Thoracic aorta (tissue), 2 donors: ENCODE data around the gene HOXB6. TPM values are rescaled to one million over a fixed set of nuclear protein-coding genes. Genes with fewer than 3 reads are reported as not detected.

Experiments used
- ATAC-seq: fragments of 150-250 bp; one replicate; pipeline ENCODE4 v1.8.0; 2017; ENCODE audit warnings: low read depth; ENCODE audit not compliant: insufficient number of reproducible peaks, low FRiP score
- DNase-seq: peaks from one replicate; pipeline ENCODE4 v3.0.0-alpha.2; 2020; ENCODE audit warnings: low spot score
- H3K27ac ChIP-seq, 2 donors: fragments of 200-600 bp; sonication (generic); 1 replicate in 1 of 2; 2 replicates in 1 of 2; pipeline ENCODE4 v1.5.1; 2016; ENCODE audit warnings: mild to moderate bottlenecking in 2 of 2, moderate library complexity in 2 of 2
- H3K27me3 ChIP-seq: fragments of 200-600 bp; sonication (generic); replicated peaks from 2 replicates; pipeline ENCODE4 v1.6.0; 2016; ENCODE audit warnings: mild to moderate bottlenecking; ENCODE audit not compliant: insufficient read depth
- H3K36me3 ChIP-seq: fragments of 200-600 bp; sonication (generic); one replicate; pipeline ENCODE4 v1.5.1; 2016
- H3K4me1 ChIP-seq, 2 donors: fragments of 200-600 bp; sonication (generic); 1 replicate in 1 of 2; 2 replicates in 1 of 2; pipeline versions ENCODE4 v1.5.1 to v1.6.0; 2016; ENCODE audit warnings: low read depth in 2 of 2, mild to moderate bottlenecking in 1 of 2; ENCODE audit not compliant: control insufficient read depth in 1 of 2
- H3K4me3 ChIP-seq: fragments of 200-600 bp; sonication (generic); 2 replicates; pipeline ENCODE4 v1.5.1; 2016; ENCODE audit warnings: mild to moderate bottlenecking
- H3K9me3 ChIP-seq: fragments of 200-600 bp; sonication (generic); 2 replicates; pipeline ENCODE4 v1.5.1; 2016
- total RNA-seq, 2 donors: library from RNA; depleted of rRNA; stranded (reverse); fragments of >200 nt; gene quantifications; one replicate each; pipeline versions ENCODE4 v1.1.0 to v1.2.3, GENCODE V29; 2016
- TF ChIP-seq, protein P1 (sequence below): fragments of 200-600 bp; sonication (generic); IDR thresholded peaks from one replicate; pipeline ENCODE4 v1.5.1; 2019; ENCODE audit warnings: antibody characterized with exemption

Gene HOXB6
- total RNA-seq, 2 donors from 2014 or later, result 4.2 to 9.9 TPM

DNA sequence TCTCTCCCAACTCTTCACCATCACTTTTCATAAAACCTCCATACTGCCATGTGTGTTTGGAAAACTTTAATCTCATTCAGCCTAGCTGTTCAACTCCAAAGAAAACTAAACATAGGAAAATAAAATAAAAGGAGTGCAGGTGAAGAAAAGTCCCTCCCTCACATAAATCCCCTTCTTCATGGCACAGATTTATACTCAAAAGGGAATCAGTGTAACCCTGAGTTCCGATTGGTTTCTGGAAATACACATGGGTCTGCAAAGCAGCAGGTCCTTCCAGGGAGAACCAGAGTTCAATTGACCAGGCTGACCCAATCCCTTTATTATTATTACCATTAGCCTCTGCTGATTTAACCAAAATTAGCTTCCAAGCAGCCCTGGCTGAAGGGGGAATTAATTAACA is 51.0 kb downstream of the HOXB6 start:
- ATAC-seq (no peak), DNase-seq (no peak)
- peak overlapping the region; percentile 84 for H3K4me3 ChIP-seq
- H3K4me1 ChIP-seq, result peaks cover 43 to 72% of the 10 kb centered on the region in 2 donors
- TF ChIP-seq, protein P1, sequence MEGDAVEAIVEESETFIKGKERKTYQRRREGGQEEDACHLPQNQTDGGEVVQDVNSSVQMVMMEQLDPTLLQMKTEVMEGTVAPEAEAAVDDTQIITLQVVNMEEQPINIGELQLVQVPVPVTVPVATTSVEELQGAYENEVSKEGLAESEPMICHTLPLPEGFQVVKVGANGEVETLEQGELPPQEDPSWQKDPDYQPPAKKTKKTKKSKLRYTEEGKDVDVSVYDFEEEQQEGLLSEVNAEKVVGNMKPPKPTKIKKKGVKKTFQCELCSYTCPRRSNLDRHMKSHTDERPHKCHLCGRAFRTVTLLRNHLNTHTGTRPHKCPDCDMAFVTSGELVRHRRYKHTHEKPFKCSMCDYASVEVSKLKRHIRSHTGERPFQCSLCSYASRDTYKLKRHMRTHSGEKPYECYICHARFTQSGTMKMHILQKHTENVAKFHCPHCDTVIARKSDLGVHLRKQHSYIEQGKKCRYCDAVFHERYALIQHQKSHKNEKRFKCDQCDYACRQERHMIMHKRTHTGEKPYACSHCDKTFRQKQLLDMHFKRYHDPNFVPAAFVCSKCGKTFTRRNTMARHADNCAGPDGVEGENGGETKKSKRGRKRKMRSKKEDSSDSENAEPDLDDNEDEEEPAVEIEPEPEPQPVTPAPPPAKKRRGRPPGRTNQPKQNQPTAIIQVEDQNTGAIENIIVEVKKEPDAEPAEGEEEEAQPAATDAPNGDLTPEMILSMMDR, result no peak
- H3K27ac ChIP-seq, result peak overlapping the region; percentile 91 to 96
- peaks cover 9% of the 10 kb centered on the region for H3K36me3 ChIP-seq
- H3K9me3 ChIP-seq, result no peaks in the 10 kb centered on the region
- H3K27me3 ChIP-seq, result no peaks in the 10 kb centered on the region

GRCh38 chr17:48553190-48553547 is 51.6 kb downstream of the HOXB6 start:
- Histone ChIP-seq H3K36me3 (peaks cover 9% of the 10 kb centered on the region), H3K4me3 (peak overlapping the region; percentile 84), H3K27ac (peak overlapping the region; percentile 91 to 96), H3K9me3 (no peaks in the 10 kb centered on the region), H3K27me3 (no peaks in the 10 kb centered on the region), H3K4me1 (peaks cover 45 to 72% of the 10 kb centered on the region in 2 donors)
- DNase-seq (no peak), ATAC-seq (no peak)
- TF ChIP-seq, protein P1, result no peak

GRCh38 chr17:48552466-48553189 is 52.2 kb downstream of the HOXB6 start:
- TF ChIP-seq, protein P1, result no peak
- DNase-seq (no peak), ATAC-seq (no peak)
- Histone ChIP-seq H3K27me3 (no peaks in the 10 kb centered on the region), H3K9me3 (no peaks in the 10 kb centered on the region), H3K36me3 (peaks cover 9% of the 10 kb centered on the region), H3K27ac (peak overlapping the region; percentile 91 to 96), H3K4me3 (peak overlapping the region; percentile 84), H3K4me1 (peaks cover 47 to 72% of the 10 kb centered on the region in 2 donors)

DNA sequence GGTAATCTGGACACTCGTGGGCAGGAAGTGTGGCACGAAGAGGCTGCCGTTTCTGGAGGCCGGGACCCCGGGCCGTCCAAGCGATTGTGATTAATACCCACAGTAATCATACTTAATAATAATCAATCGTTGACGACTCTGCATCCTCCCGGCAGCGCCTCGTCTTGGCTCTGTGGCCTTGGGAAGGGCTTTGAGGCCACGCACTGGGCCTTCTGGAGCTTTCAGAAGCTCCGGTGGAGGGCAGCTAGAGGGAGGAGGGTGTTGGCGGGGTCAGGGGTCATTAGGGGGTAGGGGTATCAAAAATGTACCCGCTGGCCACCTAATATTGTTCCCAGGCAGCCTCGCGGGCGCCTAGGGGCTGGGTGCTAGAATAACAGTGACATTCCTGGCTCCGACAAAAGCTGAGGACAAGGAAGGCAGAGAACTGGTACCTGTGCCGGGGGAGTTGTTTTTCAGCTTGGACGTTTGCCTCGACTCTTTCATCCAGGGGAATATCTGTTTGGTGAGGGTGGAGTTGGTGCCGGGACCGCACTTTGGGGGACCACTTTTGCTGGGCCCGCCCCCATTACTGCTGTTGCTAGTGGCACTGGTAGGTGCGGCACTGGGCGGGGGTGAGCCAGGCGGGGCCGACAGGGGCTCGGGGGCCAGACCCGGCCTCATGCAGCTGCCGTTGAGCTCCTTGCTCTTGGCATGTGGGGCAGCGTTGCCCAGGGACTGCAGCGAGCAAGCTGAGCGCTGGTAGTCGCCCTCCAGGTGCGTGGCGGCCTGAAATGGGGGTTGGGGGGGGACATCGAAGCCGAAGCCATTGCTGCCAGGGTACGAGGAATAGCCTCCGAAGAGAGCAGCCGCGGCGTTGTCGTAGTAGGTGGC is 53.0 kb downstream of the HOXB6 start:
- Histone ChIP-seq H3K27ac (peak overlapping the region; percentile 49 to 73), H3K27me3 (no peaks in the 10 kb centered on the region), H3K4me1 (peaks cover 42 to 68% of the 10 kb centered on the region in 2 donors), H3K9me3 (no peaks in the 10 kb centered on the region), H3K4me3 (no peak overlapping the region), H3K36me3 (peaks cover 9% of the 10 kb centered on the region)
- TF ChIP-seq, protein P1, result no peak
- no peak for ATAC-seq
- DNase-seq, result no peak

DNA sequence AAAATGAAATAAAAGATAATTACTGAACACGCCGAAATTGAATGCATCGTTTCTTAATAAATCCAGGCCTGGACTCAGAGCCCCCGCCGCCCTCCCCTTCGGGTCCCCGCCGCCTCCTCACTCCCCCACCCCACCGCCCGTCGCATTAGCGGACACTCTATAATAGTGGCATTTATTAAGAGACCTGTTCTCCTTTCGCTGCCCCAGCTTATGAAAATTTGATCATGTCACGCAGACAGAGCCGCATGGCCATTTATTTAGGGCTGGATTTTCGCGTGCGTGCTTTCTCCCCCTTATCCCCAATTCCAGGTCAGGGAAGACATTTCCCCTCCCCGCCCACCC is 53.6 kb downstream of the HOXB6 start:
- Histone ChIP-seq H3K9me3 (no peaks in the 10 kb centered on the region), H3K27me3 (no peaks in the 10 kb centered on the region), H3K36me3 (peaks cover 9% of the 10 kb centered on the region), H3K4me1 (peaks cover 37 to 68% of the 10 kb centered on the region in 2 donors), H3K4me3 (no peak overlapping the region), H3K27ac (peak overlapping the region in 1 of 2 donors; percentile 73)
- DNase-seq (no peak), ATAC-seq (no peak)
- TF ChIP-seq, protein P1, result no peak
